Thyroid gland (tissue), 4 donors: ENCODE results near the gene AGK. TPM values are rescaled to one million over a fixed set of nuclear protein-coding genes. Genes with fewer than 3 reads are reported as not detected.
"Not testable (repeated sequence)": the region's sequence is repeated elsewhere in the genome, so short reads cannot be mapped to it uniquely, and the experiment has no call there.

Source experiments
- DNase-seq, 2 donors: peaks; one replicate each; pipeline ENCODE4 v3.0.0-alpha.2; 2019
- H3K27ac ChIP-seq, 3 donors: fragments of 200-600 bp; sonication (generic); 1 replicate in 2 of 3; 2 replicates in 1 of 3; pipeline ENCODE4 v1.5.1; 2016 to 2019; ENCODE audit warnings: mild to moderate bottlenecking in 1 of 3, moderate library complexity in 1 of 3
- H3K27me3 ChIP-seq: fragments of 200-600 bp; sonication (generic); one replicate; pipeline ENCODE4 v1.5.1; 2019
- H3K36me3 ChIP-seq, 2 donors: fragments of 200-600 bp; sonication (generic); one replicate each; pipeline ENCODE4 v1.5.1; 2016 to 2019
- H3K4me1 ChIP-seq, 2 donors: fragments of 200-600 bp; sonication (generic); one replicate each; pipeline ENCODE4 v1.5.1; 2017 to 2019
- H3K4me3 ChIP-seq, 3 donors: fragments of 200-600 bp; sonication (generic); replicated peaks in 1 of 3; 1 replicate in 2 of 3; 2 replicates in 1 of 3; pipeline ENCODE4 v1.5.1; 2016; ENCODE audit warnings: mild to moderate bottlenecking in 1 of 3
- H3K9me3 ChIP-seq: fragments of 200-600 bp; sonication (generic); one replicate; pipeline ENCODE4 v1.5.1; 2017
- POLR2A ChIP-seq, 2 donors: fragments of 450-650 bp; IDR thresholded peaks; one replicate each; pipeline ENCODE4 v1.6.1; 2017; ENCODE audit warnings: antibody characterized with exemption in 2 of 2, mild to moderate bottlenecking in 2 of 2, moderate library complexity in 1 of 2
- WGBS, 2 donors: methylation state at CpG; one replicate each; pipeline ENCODE4 v1.1.5; 2017; 5-methylcytosine and 5-hydroxymethylcytosine counted together
- intact Hi-C: fragments of 100-400 bp; cut with DNase I; formaldehyde crosslinking; loops from one replicate; pipeline ENCODE4 v1.15.1; 2023
- total RNA-seq, 4 donors: library from RNA; depleted of rRNA; stranded (reverse); fragments of >200 nt; gene quantifications; one replicate each; pipeline ENCODE4 v1.2.3, GENCODE V29; 2016
- TF ChIP-seq, protein P1 (sequence below), 6 experiments: fragments of 200-600 bp in 3 of 6; fragments of 450-650 bp in 3 of 6; sonication (generic) in 3 of 6; IDR thresholded peaks; one replicate each; pipeline ENCODE4 v1.5.1; 2016 to 2019; ENCODE audit warnings: antibody characterized with exemption in 6 of 6, mild to moderate bottlenecking in 2 of 6, inconsistent platforms in 1 of 6, moderate library complexity in 1 of 6

The AGK gene
- total RNA-seq, 4 donors from 2014 or later = 28.2 to 36.7 (median 32.2) TPM

GRCh38 chr7:141679014-141679413 is 127.8 kb downstream of the AGK start:
- H3K27me3 ChIP-seq = no peaks in the 10 kb centered on the region

DNA sequence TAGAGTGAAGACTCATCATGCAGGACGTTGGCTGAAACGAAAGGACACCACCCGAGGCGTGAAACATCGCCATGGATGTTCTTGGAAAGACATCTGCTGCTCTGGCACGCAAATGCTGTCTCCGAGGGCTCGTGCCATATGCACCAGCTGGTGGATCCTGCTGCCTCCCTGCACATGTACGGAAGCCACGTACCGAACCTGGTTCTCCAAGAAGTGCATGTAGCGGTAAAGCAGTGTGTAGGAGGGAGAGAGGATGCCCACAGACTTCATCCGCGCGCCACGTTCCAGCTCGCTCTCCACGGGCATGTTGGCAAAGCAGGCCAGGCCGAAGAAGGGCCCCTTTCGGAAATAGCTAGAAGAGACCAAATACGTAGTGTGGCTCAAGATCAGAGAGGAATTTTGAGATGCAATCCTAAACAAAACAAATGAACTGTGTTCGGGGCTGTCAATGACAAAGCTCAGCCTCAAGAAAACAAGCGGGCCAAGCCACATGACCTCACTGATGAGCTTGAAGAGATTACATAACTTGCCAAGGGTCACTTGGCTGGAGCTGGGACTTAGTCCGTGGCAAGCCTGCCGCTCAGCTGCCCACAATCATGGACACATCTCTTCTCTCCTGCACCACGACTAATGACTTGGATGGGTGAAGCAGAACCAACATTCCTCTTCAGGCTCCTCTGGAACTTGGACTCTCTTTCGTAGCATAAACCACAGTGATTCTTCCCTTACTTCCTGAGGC is 134.2 kb downstream of the AGK start:
- peaks cover 0 to 4% of the 10 kb centered on the region in 2 donors for H3K4me1 ChIP-seq
- no peak overlapping the region for H3K27ac ChIP-seq
- intact Hi-C loops = no loop called here
- H3K9me3 ChIP-seq = no peaks in the 10 kb centered on the region
- peaks cover 0 to 19% of the 10 kb centered on the region in 2 donors for H3K36me3 ChIP-seq
- DNase-seq = no peak
- no peak for TF ChIP-seq POLR2A (IDR thresholded peaks at IDR 0.05)
- TF ChIP-seq, protein P1, sequence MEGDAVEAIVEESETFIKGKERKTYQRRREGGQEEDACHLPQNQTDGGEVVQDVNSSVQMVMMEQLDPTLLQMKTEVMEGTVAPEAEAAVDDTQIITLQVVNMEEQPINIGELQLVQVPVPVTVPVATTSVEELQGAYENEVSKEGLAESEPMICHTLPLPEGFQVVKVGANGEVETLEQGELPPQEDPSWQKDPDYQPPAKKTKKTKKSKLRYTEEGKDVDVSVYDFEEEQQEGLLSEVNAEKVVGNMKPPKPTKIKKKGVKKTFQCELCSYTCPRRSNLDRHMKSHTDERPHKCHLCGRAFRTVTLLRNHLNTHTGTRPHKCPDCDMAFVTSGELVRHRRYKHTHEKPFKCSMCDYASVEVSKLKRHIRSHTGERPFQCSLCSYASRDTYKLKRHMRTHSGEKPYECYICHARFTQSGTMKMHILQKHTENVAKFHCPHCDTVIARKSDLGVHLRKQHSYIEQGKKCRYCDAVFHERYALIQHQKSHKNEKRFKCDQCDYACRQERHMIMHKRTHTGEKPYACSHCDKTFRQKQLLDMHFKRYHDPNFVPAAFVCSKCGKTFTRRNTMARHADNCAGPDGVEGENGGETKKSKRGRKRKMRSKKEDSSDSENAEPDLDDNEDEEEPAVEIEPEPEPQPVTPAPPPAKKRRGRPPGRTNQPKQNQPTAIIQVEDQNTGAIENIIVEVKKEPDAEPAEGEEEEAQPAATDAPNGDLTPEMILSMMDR (IDR thresholded peaks at IDR 0.05) = no peak
- no peak overlapping the region for H3K4me3 ChIP-seq
- 87 to 88% methylated on average over 27 of the region's 27 CpGs for WGBS, 2 donors
- no peaks in the 10 kb centered on the region for H3K27me3 ChIP-seq

More at GRCh38 chr7:141679014-141679413, 127.8 kb downstream of the AGK start:
- no peak overlapping the region for H3K27ac ChIP-seq
- no peaks in the 10 kb centered on the region for H3K9me3 ChIP-seq
- peaks cover 3 to 12% of the 10 kb centered on the region in 2 donors for H3K4me1 ChIP-seq
- peaks cover 0 to 10% of the 10 kb centered on the region in 2 donors for H3K36me3 ChIP-seq
- TF ChIP-seq, protein P1 (IDR thresholded peaks at IDR 0.05) = no peak
- TF ChIP-seq POLR2A (IDR thresholded peaks at IDR 0.05) = no peak
- no peak for DNase-seq
- intact Hi-C loops = no loop called here
- H3K4me3 ChIP-seq = no peak overlapping the region

- peaks cover 0 to 19% of the 10 kb centered on the region in 2 donors for H3K36me3 ChIP-seq
- TF ChIP-seq POLR2A (IDR thresholded peaks at IDR 0.05) = no peak
- TF ChIP-seq, protein P1 (IDR thresholded peaks at IDR 0.05) = no peak
- intact Hi-C loops = no loop called here
- WGBS, 2 donors = 88 to 90% methylated on average over 3 of the region's 3 CpGs
- H3K27ac ChIP-seq = no peak overlapping the region
- DNase-seq = no peak
- H3K4me1 ChIP-seq = peaks cover 0 to 4% of the 10 kb centered on the region in 2 donors
- H3K9me3 ChIP-seq = no peaks in the 10 kb centered on the region
- H3K27me3 ChIP-seq = no peaks in the 10 kb centered on the region
- no peak overlapping the region for H3K4me3 ChIP-seq
Measured at GRCh38 chr7:141686074-141686473, 134.9 kb downstream of the AGK start.

DNA sequence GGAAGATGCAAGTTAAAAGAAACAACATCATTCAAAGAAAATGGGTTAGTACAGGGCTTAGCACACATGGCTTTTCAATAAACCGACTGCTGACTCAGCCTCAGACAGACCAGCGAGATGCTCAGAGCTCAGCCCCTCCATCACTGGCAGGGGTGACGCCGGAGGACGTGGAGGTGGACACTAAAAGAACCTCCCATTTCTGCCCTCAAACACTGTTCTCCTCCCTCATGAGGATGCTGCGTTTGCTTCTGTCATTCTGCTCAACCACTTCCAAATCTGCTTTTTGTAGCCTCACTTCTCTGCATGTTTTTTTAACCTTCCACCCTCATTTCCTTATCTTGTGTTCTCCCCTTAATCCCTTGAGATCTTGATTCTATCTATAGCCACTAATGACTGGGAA is 135.5 kb downstream of the AGK start:
- peaks cover 0 to 4% of the 10 kb centered on the region in 2 donors for H3K4me1 ChIP-seq
- H3K4me3 ChIP-seq = no peak overlapping the region
- peaks cover 0 to 18% of the 10 kb centered on the region in 2 donors for H3K36me3 ChIP-seq
- no peak overlapping the region for H3K27ac ChIP-seq
- no peaks in the 10 kb centered on the region for H3K9me3 ChIP-seq
- no peak for DNase-seq
- no peaks in the 10 kb centered on the region for H3K27me3 ChIP-seq
- TF ChIP-seq POLR2A (IDR thresholded peaks at IDR 0.05) = no peak
- TF ChIP-seq, protein P1 (IDR thresholded peaks at IDR 0.05) = no peak
- intact Hi-C loops = no loop called here
- WGBS, 2 donors = 68 to 70% methylated on average over 6 of the region's 6 CpGs

DNA sequence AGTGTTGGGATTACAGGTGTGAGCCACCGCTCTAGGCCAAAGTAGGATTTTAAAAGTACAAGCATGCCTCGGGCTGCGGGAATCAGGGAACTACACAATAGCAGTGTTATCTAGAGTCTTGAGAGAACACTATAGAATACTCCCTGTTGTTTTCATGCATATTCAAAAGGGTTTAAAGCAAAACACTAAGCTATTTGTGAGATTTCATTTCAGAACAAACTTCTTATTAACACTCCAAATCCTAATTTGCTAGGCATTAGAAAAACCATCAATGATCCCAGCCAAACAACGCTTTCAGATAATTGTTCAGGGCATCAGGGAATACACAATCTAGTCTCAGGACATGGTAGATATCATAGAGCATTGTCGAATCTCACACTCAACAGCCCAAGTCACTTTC is 136.8 kb downstream of the AGK start:
- intact Hi-C loops = no loop called here
- Histone ChIP-seq H3K36me3 (peaks cover 0 to 10% of the 10 kb centered on the region in 2 donors), H3K4me3 (no peak overlapping the region), H3K27me3 (no peaks in the 10 kb centered on the region), H3K9me3 (no peaks in the 10 kb centered on the region), H3K4me1 (peaks cover 0 to 4% of the 10 kb centered on the region in 2 donors), H3K27ac (no peak overlapping the region)
- TF ChIP-seq, protein P1 (IDR thresholded peaks at IDR 0.05) = no peak
- TF ChIP-seq POLR2A (IDR thresholded peaks at IDR 0.05) = no peak
- 96 to 98% methylated on average over 5 of the region's 5 CpGs for WGBS, 2 donors
- DNase-seq = no peak

DNA sequence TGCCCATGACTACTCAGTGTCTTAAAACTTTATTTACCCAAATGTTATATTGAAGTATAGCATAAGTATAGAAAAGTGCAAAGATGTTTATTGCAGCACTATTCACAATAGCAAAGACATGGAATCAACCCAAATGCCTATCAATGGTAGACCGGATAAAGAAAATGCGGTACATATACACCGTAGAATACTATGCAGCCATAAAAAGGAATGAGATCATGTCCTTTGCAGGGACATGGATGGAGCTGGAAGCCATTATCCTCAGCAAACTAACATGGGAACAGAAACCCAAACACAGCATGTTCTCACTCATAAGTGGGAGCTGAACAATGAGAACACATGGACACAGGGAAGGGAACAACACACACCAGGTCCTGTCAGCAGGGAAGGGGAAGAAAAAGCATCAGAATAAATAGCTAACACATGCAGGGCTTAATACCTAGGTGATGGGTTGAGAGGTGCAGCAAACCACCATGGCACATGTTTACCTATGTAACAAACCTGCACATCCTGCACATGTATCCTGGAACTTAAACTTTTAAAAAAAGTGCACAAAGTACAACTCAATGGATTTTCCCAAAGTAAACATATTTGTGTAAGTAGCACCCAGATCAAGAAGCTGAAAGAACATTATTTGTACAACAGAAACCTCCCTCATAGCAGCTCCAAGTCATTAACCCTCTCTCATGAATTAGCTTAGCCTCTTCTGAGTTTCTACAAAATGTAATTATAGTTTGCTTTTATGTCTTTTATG is 138.0 kb downstream of the AGK start:
- H3K4me1 ChIP-seq = not testable (repeated sequence)

More for the DNA sequence above, 138.0 kb downstream of the AGK start:
- intact Hi-C loops, H3K4me3 ChIP-seq, H3K9me3 ChIP-seq, H3K36me3 ChIP-seq, H3K27ac ChIP-seq, H3K27me3 ChIP-seq, DNase-seq: not testable (repeated sequence)
- 96 to 99% methylated on average over 3 of the region's 3 CpGs for WGBS, 2 donors
